Measurements from ENCODE around the gene CLEC2D.
"Not testable (repeated sequence)": the region's sequence is repeated elsewhere in the genome, so short reads cannot be mapped to it uniquely, and the experiment has no call there.

The CLEC2D gene

DNA sequence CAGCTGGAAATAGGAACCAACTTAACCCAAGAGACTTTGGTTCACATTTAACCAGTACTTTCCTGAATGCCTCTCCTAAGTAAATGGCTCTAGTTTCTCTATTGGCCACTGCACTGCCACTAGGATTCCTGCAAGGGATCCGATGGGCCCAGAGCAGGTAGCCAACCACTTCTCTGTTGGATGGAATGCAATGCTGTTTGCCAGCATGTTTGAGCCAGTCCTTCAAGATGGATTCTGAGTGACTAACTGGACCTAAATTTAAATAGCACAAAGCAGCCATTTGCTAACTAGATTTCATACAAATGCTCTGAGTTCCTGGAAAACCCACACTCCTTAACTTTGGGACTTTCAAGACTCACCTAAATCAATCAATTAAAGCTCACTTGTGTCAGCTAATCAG lies 9.5 kb upstream of the CLEC2D start:
- TF ChIP-seq CTCF (IDR thresholded peaks at IDR 0.05; ENCODE audit: control insufficient read depth, extremely low read depth, insufficient read depth), result no peak
- no peak for DNase-seq (ENCODE audit: low read depth)
- no peak overlapping the region for H3K4me3 ChIP-seq (ENCODE audit: low read depth, low read length)

- TF ChIP-seq CTCF (IDR thresholded peaks at IDR 0.05; ENCODE audit: control insufficient read depth, extremely low read depth, insufficient read depth), result no peak
- DNase-seq (ENCODE audit: low read depth), result no peak
- no peak overlapping the region for H3K4me3 ChIP-seq (ENCODE audit: low read depth, low read length)
Measured at GRCh38 chr12:9661720-9662119, 7.8 kb upstream of the CLEC2D start.

DNA sequence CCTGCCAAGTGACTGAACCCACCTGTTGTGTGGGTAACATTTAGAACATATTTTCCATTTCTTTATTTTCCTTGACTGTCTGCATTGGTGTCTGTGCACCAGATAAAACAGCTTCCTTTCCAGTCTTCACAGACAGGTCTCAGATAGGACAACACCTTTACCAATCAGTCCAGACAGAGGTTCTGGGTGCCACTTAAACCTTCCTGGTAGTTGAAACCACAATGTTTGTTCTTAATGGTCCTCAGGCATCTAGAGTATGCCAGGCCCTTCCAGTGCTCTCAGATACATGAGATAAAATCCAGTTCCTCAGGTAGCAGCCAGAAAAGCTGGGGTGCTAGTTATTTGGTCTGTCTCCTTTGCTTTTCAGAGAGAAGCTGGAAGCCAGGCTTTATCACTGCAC lies 7.0 kb upstream of the CLEC2D start:
- H3K4me3 ChIP-seq (ENCODE audit: low read depth, low read length), result no peak overlapping the region
- DNase-seq (ENCODE audit: low read depth), result no peak
- TF ChIP-seq CTCF (IDR thresholded peaks at IDR 0.05; ENCODE audit: control insufficient read depth, extremely low read depth, insufficient read depth), result no peak

GRCh38 chr12:9667403-9668160 lies 1.9 kb upstream of the CLEC2D start:
- TF ChIP-seq CTCF (IDR thresholded peaks at IDR 0.05; ENCODE audit: control insufficient read depth, extremely low read depth, insufficient read depth), result no peak
- DNase-seq (ENCODE audit: low read depth), result no peak
- no peak overlapping the region for H3K4me3 ChIP-seq (ENCODE audit: low read depth, low read length)

DNA sequence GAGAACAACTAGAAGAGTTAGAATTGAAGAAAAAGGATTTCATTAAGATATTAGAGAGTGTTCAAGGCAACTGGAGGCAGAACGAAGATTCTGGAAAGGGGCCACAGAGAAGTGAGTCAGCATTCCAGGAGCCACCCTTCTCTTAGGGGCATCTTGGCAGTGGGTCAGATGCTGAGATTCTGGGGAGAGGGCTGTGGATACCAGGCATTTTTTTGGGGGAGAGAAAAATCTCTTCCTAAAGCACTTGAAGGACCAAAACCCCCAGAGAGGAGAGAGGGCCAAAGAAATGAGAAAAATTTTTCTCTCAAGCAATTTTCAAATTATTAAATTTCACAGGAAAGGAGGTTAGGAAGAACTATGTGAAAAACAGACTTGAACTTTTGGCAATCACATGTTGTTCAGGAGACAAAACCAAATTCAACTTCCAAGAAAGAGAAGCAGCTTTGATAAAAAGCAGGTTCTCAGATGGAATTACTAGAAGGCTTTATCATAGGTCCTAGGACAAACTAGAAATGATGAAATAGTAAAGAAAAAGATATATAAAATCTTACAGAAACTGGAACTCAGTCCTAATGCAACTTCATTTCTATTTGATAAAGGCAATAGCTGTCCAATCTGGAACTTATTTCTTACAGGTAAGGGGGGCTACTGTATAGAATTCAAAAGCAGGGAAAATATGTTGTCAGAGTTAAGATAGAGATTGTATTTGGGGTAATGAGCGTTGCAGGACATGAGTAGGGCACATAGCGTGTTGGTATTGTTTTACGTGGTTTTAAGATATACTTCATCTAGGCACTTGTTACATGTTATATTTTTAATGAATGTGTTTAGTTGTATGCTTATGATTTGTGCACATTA lies 1.1 kb upstream of the CLEC2D start:
- no peak overlapping the region for H3K4me3 ChIP-seq (ENCODE audit: low read depth, low read length)
- TF ChIP-seq CTCF (IDR thresholded peaks at IDR 0.05; ENCODE audit: control insufficient read depth, extremely low read depth, insufficient read depth), result no peak
- DNase-seq (ENCODE audit: low read depth), result no peak

GRCh38 chr12:9669019-9669326 lies 540 bp upstream of the CLEC2D start:
- no peak for TF ChIP-seq CTCF (IDR thresholded peaks at IDR 0.05; ENCODE audit: control insufficient read depth, extremely low read depth, insufficient read depth)
- no peak overlapping the region for H3K4me3 ChIP-seq (ENCODE audit: low read depth, low read length)
- DNase-seq (ENCODE audit: low read depth), result no peak

DNA sequence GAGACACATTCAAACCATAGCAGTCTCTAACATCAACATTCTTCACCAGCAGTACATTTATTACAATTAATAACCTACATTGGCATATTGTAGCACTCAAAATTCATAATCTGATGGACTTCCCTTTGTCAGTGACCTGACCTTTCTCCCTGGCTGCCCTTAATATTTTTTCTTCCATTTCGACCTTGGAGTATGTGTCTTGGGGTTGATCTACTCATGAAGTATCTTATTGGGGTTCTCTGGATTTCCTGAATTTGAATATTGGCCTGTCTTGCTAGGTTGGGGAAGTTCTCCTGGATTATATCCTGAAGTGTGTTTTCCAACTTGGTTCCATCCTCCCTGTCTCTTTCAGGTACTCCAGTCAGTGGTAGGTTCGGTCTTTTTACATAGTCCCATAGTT lies 2.8 kb downstream of the CLEC2D start:
- not testable (repeated sequence) for H3K4me3 ChIP-seq (ENCODE audit: low read depth, low read length); DNase-seq (ENCODE audit: low read depth)
